Gastrocnemius medialis (tissue), 4 donors: ENCODE measurements around the gene CAMTA1. TPM values are rescaled to one million over a fixed set of nuclear protein-coding genes. Genes with fewer than 3 reads are reported as not detected.

Experiments
- ATAC-seq, 2 donors: fragments of 150-250 bp; one replicate each; pipeline ENCODE4 v1.9.1; 2016
- DNase-seq, 2 donors: peaks; one replicate each; pipeline ENCODE4 v3.0.0-alpha.2; 2019
- H3K27ac ChIP-seq, 4 donors: fragments of 200-600 bp; sonication (generic); 1 replicate in 1 of 4; 2 replicates in 3 of 4; pipeline ENCODE4 v1.5.1; 2016 to 2018; ENCODE audit warnings: mild to moderate bottlenecking in 2 of 4, moderate library complexity in 1 of 4
- H3K27me3 ChIP-seq, 3 donors: fragments of 200-600 bp; sonication (generic) in 2 of 3; 1 replicate in 1 of 3; 2 replicates in 2 of 3; pipeline versions ENCODE4 v1.5.1 to v1.6.0; 2016 to 2019; ENCODE audit warnings: mild to moderate bottlenecking in 1 of 3, moderate library complexity in 1 of 3
- H3K36me3 ChIP-seq, 2 donors: fragments of 200-600 bp; sonication (generic) in 1 of 2; one replicate each; pipeline ENCODE4 v1.5.1; 2017 to 2018
- H3K4me1 ChIP-seq, 2 donors: fragments of 200-600 bp; sonication (generic) in 1 of 2; one replicate each; pipeline ENCODE4 v1.5.1; 2016 to 2017; ENCODE audit warnings: mild to moderate bottlenecking in 2 of 2
- H3K4me3 ChIP-seq, 4 donors: fragments of 200-600 bp; sonication (generic) in 3 of 4; 1 replicate in 1 of 4; 2 replicates in 3 of 4; pipeline ENCODE4 v1.5.1; 2016 to 2019; ENCODE audit warnings: mild to moderate bottlenecking in 2 of 4
- H3K9me3 ChIP-seq, 3 donors: fragments of 200-600 bp; sonication (generic) in 2 of 3; 1 replicate in 1 of 3; 2 replicates in 2 of 3; pipeline ENCODE4 v1.5.1; 2016 to 2019
- POLR2A ChIP-seq, 2 donors: fragments of 450-650 bp; IDR thresholded peaks; one replicate each; pipeline ENCODE4 v1.6.1; 2017; ENCODE audit warnings: antibody characterized with exemption in 2 of 2, mild to moderate bottlenecking in 2 of 2, moderate library complexity in 2 of 2
- in situ Hi-C, 4 donors: fragments of 200-750 bp; cut with MboI; loops; one replicate each; pipeline versions ENCODE4 v1.15.0 to v1.8.0; 2017; ENCODE audit warnings: low sequenced_read_pairs in 4 of 4
- intact Hi-C: fragments of 100-400 bp; cut with DNase I; formaldehyde crosslinking; loops from one replicate; pipeline ENCODE4 v1.15.1; 2023; ENCODE audit warnings: low total_unique reads
- total RNA-seq, 4 donors: library from RNA; depleted of rRNA; stranded (reverse); fragments of >200 nt; gene quantifications; one replicate each; pipeline versions ENCODE4 v1.1.0 to v1.2.3, GENCODE V29; 2016
- TF ChIP-seq, protein P1 (sequence below), 5 experiments: fragments of 450-650 bp in 3 of 5; fragments of 200-600 bp in 2 of 5; sonication (generic) in 2 of 5; IDR thresholded peaks in 4 of 5; conservative IDR thresholded peaks in 1 of 5; 1 replicate in 4 of 5; 2 replicates in 1 of 5; pipeline ENCODE4 v1.5.1; 2016 to 2019; ENCODE audit warnings: antibody characterized with exemption in 5 of 5, mild to moderate bottlenecking in 3 of 5, moderate library complexity in 3 of 5

The CAMTA1 gene
- total RNA-seq, 4 donors from 2014 or later: 60.5 to 113 (median 70.4) TPM

DNA sequence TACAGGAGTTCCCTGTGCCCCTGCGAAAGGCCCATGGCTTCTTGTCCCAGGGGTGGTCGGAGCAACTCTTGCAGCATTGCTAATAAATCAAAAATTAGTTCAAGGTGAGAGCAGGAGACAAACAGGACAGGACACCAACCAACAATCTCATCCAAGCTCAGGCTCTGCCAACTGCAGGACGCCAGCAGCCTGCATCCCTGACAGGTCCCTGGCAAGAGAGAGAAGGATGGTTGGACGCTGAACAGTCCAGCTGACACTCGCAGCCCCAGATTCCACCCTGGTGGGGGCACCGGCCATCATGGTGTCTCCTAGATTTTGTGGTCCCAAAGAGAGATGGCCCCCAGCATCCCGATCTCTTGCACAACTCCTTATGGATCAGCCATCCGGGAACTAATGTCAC lies 843.8 kb downstream of the CAMTA1 start:
- H3K4me3 ChIP-seq: no peak overlapping the region
- in situ Hi-C loops: loop anchor here (25.0 kb wide), 4 partner anchors 567 to 917 kb away; partner anchors contain the start of gene DNAJC11 (in 1 of the 4)
- ATAC-seq (no peak), DNase-seq (no peak)
- H3K4me1 ChIP-seq: no peaks in the 10 kb centered on the region
- H3K27me3 ChIP-seq: peaks cover 0 to 8% (median 2%) of the 10 kb centered on the region in 3 donors
- no peak for TF ChIP-seq POLR2A (IDR thresholded peaks at IDR 0.05)
- TF ChIP-seq, protein P1, sequence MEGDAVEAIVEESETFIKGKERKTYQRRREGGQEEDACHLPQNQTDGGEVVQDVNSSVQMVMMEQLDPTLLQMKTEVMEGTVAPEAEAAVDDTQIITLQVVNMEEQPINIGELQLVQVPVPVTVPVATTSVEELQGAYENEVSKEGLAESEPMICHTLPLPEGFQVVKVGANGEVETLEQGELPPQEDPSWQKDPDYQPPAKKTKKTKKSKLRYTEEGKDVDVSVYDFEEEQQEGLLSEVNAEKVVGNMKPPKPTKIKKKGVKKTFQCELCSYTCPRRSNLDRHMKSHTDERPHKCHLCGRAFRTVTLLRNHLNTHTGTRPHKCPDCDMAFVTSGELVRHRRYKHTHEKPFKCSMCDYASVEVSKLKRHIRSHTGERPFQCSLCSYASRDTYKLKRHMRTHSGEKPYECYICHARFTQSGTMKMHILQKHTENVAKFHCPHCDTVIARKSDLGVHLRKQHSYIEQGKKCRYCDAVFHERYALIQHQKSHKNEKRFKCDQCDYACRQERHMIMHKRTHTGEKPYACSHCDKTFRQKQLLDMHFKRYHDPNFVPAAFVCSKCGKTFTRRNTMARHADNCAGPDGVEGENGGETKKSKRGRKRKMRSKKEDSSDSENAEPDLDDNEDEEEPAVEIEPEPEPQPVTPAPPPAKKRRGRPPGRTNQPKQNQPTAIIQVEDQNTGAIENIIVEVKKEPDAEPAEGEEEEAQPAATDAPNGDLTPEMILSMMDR (IDR thresholded peaks at IDR 0.05 in 4 of 5, conservative IDR thresholded peaks at IDR 0.05 in 1 of 5): no peak
- no peaks in the 10 kb centered on the region for H3K9me3 ChIP-seq
- intact Hi-C loops: no loop called here
- H3K36me3 ChIP-seq: no peaks in the 10 kb centered on the region
- H3K27ac ChIP-seq: no peak overlapping the region

DNA sequence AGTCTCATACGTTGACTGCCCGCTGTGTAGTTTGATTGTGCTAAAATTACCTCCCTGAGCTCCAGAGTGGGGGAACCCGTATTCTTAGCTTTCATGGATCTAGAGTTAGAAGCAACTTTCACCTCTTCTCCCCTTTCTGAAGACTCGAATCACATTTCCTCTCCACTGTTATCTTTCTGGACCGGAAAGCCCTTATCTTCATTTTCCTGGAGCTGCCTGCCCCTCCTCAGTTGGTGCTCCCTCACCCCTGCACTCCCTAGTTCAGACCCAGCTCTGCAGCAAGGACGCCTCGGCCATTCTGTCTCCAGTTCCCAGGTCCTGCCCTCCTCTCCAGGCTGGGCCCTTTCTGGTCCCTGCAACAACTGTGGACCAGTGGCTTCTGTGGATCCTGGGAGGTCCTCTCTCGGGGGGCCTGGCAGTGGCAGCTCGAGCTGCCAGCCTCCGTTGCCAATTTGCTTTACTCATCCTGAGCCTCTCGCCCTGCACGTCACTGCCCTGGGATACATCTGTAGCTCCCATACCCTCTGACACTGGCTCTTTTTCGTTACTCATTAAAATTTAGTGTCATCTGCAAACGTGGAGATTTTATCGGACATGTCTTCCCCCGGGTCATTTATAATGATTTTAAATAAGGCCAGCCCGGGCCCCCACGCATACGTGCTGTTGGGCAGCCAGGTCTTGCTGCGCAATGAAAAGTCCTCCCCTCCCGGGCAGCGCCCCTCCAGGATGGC lies 844.4 kb downstream of the CAMTA1 start:
- Histone ChIP-seq H3K36me3 (no peaks in the 10 kb centered on the region), H3K4me3 (no peak overlapping the region), H3K27ac (no peak overlapping the region), H3K27me3 (peaks cover 0 to 8% (median 2%) of the 10 kb centered on the region in 3 donors), H3K4me1 (no peaks in the 10 kb centered on the region), H3K9me3 (no peaks in the 10 kb centered on the region)
- TF ChIP-seq, protein P1 (IDR thresholded peaks at IDR 0.05 in 4 of 5, conservative IDR thresholded peaks at IDR 0.05 in 1 of 5): no peak
- no peak for TF ChIP-seq POLR2A (IDR thresholded peaks at IDR 0.05)
- in situ Hi-C loops (loop anchor here (10.0 to 25.0 kb wide), 5 partner anchors 567 to 917 kb away; partner anchors contain the start of gene DNAJC11 (in 1 of the 4)), intact Hi-C loops (no loop called here)
- DNase-seq (no peak), ATAC-seq (no peak)

DNA sequence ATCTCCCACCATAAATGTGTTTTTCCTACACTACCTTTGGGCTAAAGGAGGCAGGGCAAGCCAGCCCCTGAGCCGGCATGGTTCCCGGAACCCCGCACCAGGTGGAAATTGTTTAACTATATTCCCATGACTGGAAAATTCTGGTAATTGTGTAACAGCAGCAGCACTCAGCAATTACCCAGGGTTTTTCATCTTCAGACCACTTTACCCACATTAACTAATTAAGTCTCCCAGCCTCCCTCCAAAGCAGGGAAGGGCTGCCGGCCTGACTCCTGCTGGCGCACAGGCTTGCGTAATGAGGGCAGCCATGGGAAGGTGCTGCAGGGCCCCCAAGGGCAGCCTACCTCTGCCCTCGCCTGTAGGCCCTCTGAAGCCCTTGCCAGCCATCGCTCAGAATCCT lies 845.1 kb downstream of the CAMTA1 start:
- intact Hi-C loops: no loop called here
- DNase-seq (no peak), ATAC-seq (no peak)
- no peaks in the 10 kb centered on the region for H3K36me3 ChIP-seq
- TF ChIP-seq, protein P1 (IDR thresholded peaks at IDR 0.05 in 4 of 5, conservative IDR thresholded peaks at IDR 0.05 in 1 of 5): no peak
- TF ChIP-seq POLR2A (IDR thresholded peaks at IDR 0.05): no peak
- peaks cover 0 to 8% (median 2%) of the 10 kb centered on the region in 3 donors for H3K27me3 ChIP-seq
- no peaks in the 10 kb centered on the region for H3K9me3 ChIP-seq
- no peak overlapping the region for H3K27ac ChIP-seq
- H3K4me3 ChIP-seq: no peak overlapping the region
- in situ Hi-C loops: loop anchor here (10.0 to 25.0 kb wide), 5 partner anchors 568 to 918 kb away; partner anchors contain the start of gene DNAJC11 (in 1 of the 4)
- no peaks in the 10 kb centered on the region for H3K4me1 ChIP-seq

DNA sequence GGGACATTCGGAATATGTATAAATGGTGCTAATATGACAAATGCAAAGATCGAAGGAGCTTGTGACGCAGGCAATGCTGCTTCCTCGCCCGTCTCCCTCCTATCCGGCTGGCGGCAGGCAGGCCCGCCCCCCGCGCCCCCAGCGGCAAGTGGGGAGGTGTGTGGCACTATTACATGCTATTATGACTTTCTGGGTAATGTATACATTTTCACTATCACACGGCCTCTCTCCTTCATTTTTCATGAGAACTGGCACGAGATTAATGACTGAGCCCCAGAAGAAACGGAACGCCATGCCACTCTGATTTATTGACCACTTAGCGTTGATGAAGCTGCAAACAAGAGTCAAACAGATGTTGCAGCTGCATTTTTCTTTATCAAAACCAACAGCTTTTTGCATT lies 846.9 kb downstream of the CAMTA1 start:
- Histone ChIP-seq H3K27ac (no peak overlapping the region), H3K36me3 (no peaks in the 10 kb centered on the region), H3K27me3 (peaks cover 0 to 8% (median 2%) of the 10 kb centered on the region in 3 donors), H3K4me3 (no peak overlapping the region), H3K9me3 (no peaks in the 10 kb centered on the region), H3K4me1 (no peaks in the 10 kb centered on the region)
- TF ChIP-seq, protein P1 (IDR thresholded peaks at IDR 0.05 in 4 of 5, conservative IDR thresholded peaks at IDR 0.05 in 1 of 5): no peak
- TF ChIP-seq POLR2A (IDR thresholded peaks at IDR 0.05): no peak
- in situ Hi-C loops (loop anchor here (10.0 to 25.0 kb wide), 5 partner anchors 570 to 920 kb away; partner anchors contain the start of gene DNAJC11 (in 1 of the 4)), intact Hi-C loops (no loop called here)
- ATAC-seq (no peak), DNase-seq (no peak)
